Posterior cingulate gyrus (tissue), 11 donors: ENCODE results near the gene FBLN5.

Source experiments
- DNase-seq, 10 donors: peaks; one replicate each; pipeline versions ENCODE4 v3.0.0 to v3.0.0-alpha.2; 2020 to 2021; ENCODE audit warnings: mixed read lengths in 3 of 10
- intact Hi-C: fragments of 100-400 bp; cut with DNase I; formaldehyde crosslinking; loops from one replicate; pipeline ENCODE4 v1.15.1; 2023

The FBLN5 gene

GRCh38 chr14:91947475-91948184, at the start of gene FBLN5:
TSS of gene FBLN5 (minus strand) at chr14:91947694. CDS start at chr14:91947229, 465 bp downstream.
- DNase-seq = peak in 4 of 10 donors; percentile 10 to 82 (median 27)
- intact Hi-C loops = no loop called here

- no peak for DNase-seq
- intact Hi-C loops = loop anchor here (5.0 kb wide), 1 partner anchor 345 kb away; no protein-coding TSS in a partner anchor
Observed at GRCh38 chr14:91996948-91997371, 49.5 kb upstream of the FBLN5 start.

- no peak for DNase-seq
- intact Hi-C loops = no loop called here
Observed at GRCh38 chr14:91987192-91987591, 39.7 kb upstream of the FBLN5 start.

GRCh38 chr14:91985521-91986255, 38.2 kb upstream of the FBLN5 start:
- DNase-seq = no peak
- intact Hi-C loops = no loop called here

GRCh38 chr14:91985008-91985407, 37.5 kb upstream of the FBLN5 start:
- DNase-seq = no peak
- intact Hi-C loops = no loop called here

- intact Hi-C loops = no loop called here
- no peak for DNase-seq
Observed at GRCh38 chr14:91983588-91983987, 36.1 kb upstream of the FBLN5 start.

GRCh38 chr14:91980157-91980556, 32.7 kb upstream of the FBLN5 start:
- DNase-seq = no peak
- intact Hi-C loops = no loop called here

GRCh38 chr14:91977884-91978283, 30.4 kb upstream of the FBLN5 start:
- intact Hi-C loops = no loop called here
- no peak for DNase-seq

- intact Hi-C loops = no loop called here
- no peak for DNase-seq
Observed at GRCh38 chr14:91975763-91976162, 28.3 kb upstream of the FBLN5 start.

- intact Hi-C loops = no loop called here
- no peak for DNase-seq
Observed at GRCh38 chr14:91971188-91971778, 23.8 kb upstream of the FBLN5 start.

GRCh38 chr14:91968280-91968679, 20.8 kb upstream of the FBLN5 start:
- intact Hi-C loops = no loop called here
- DNase-seq = no peak

GRCh38 chr14:91964724-91965123, 17.2 kb upstream of the FBLN5 start:
- intact Hi-C loops = no loop called here
- no peak for DNase-seq

GRCh38 chr14:91964011-91964410, 16.5 kb upstream of the FBLN5 start:
- DNase-seq = no peak
- intact Hi-C loops = no loop called here

- intact Hi-C loops = no loop called here
- DNase-seq = no peak
Observed at GRCh38 chr14:91963465-91963864, 16.0 kb upstream of the FBLN5 start.

GRCh38 chr14:91961297-91962220, 14.1 kb upstream of the FBLN5 start:
- intact Hi-C loops = no loop called here
- no peak for DNase-seq

GRCh38 chr14:91957876-91958313, 10.4 kb upstream of the FBLN5 start:
- intact Hi-C loops = no loop called here

GRCh38 chr14:91956616-91957015, 9.1 kb upstream of the FBLN5 start:
- intact Hi-C loops = no loop called here
- DNase-seq = no peak

More at GRCh38 chr14:91957876-91958313, 10.4 kb upstream of the FBLN5 start:
- DNase-seq = no peak

- intact Hi-C loops = no loop called here
- no peak for DNase-seq
Observed at GRCh38 chr14:91955168-91955567, 7.7 kb upstream of the FBLN5 start.

GRCh38 chr14:91953170-91953985, 5.9 kb upstream of the FBLN5 start:
- no peak for DNase-seq
- intact Hi-C loops = no loop called here
